Calu3 (cell line): ENCODE results near the gene BECN2. TPM values are rescaled to one million over a fixed set of nuclear protein-coding genes. Genes with fewer than 3 reads are reported as not detected.

Source experiments
- BruUV-seq: library from RNA; stranded (reverse); fragments of 400-500 nt; replicated peaks from 2 replicates; lab custom pipeline; 2021; lab: Mats Ljungman, UMichigan
- CTCF ChIA-PET: fragments of 300-600 bp; sonication (Branson Sonifier 250); formaldehyde crosslinking; loops from one replicate; lab custom pipeline; 2022; ENCODE audit warnings: antibody characterized with exemption; lab: Charles Lee
- DNase-seq: peaks from one replicate; pipeline ENCODE4 v3.0.0; 2022
- H3K27ac Mint-ChIP-seq: one replicate; pipeline ENCODE4 v1.8.0; 2022; ENCODE audit warnings: mixed read lengths; ENCODE audit not compliant: unreplicated experiment
- H3K27me3 Mint-ChIP-seq: one replicate; pipeline ENCODE4 v1.8.0; 2022; ENCODE audit warnings: mixed read lengths; ENCODE audit not compliant: unreplicated experiment
- H3K36me3 Mint-ChIP-seq: one replicate; pipeline ENCODE4 v1.8.0; 2022; ENCODE audit warnings: mild to moderate bottlenecking, moderate library complexity, mixed read lengths; ENCODE audit not compliant: insufficient read depth, unreplicated experiment
- H3K4me1 Mint-ChIP-seq: one replicate; pipeline ENCODE4 v1.8.0; 2022; ENCODE audit warnings: mild to moderate bottlenecking, low read depth, mixed read lengths; ENCODE audit not compliant: unreplicated experiment
- H3K4me3 Mint-ChIP-seq: one replicate; pipeline ENCODE4 v1.8.0; 2022; ENCODE audit warnings: mild to moderate bottlenecking, low read depth, moderate library complexity, mixed read lengths; ENCODE audit not compliant: unreplicated experiment
- H3K9me3 Mint-ChIP-seq: one replicate; pipeline ENCODE4 v1.8.0; 2022; ENCODE audit warnings: low read depth, mixed read lengths; ENCODE audit not compliant: unreplicated experiment
- intact Hi-C: fragments of 100-400 bp; cut with micrococcal nuclease; formaldehyde crosslinking; loops from one replicate; pipeline ENCODE4 v1.10.0; 2022; ENCODE audit not compliant: unreplicated experiment
- total RNA-seq: library from RNA; stranded (reverse); gene quantifications from 2 replicates; pipeline ENCODE4 v1.2.3, GENCODE V29; 2022
- TF ChIP-seq, protein P1 (sequence below): fragments of 200-600 bp; IDR thresholded peaks from one replicate; pipeline ENCODE4 v1.8.0; 2022; ENCODE audit warnings: antibody characterized with exemption; ENCODE audit not compliant: unreplicated experiment

Gene BECN2
- total RNA-seq, 1 experiment from 2014 or later = not detected

GRCh38 chr1:241934201-241934848 is 23.2 kb upstream of the BECN2 start:
- intact Hi-C loops = no loop called here
- TF ChIP-seq, protein P1, sequence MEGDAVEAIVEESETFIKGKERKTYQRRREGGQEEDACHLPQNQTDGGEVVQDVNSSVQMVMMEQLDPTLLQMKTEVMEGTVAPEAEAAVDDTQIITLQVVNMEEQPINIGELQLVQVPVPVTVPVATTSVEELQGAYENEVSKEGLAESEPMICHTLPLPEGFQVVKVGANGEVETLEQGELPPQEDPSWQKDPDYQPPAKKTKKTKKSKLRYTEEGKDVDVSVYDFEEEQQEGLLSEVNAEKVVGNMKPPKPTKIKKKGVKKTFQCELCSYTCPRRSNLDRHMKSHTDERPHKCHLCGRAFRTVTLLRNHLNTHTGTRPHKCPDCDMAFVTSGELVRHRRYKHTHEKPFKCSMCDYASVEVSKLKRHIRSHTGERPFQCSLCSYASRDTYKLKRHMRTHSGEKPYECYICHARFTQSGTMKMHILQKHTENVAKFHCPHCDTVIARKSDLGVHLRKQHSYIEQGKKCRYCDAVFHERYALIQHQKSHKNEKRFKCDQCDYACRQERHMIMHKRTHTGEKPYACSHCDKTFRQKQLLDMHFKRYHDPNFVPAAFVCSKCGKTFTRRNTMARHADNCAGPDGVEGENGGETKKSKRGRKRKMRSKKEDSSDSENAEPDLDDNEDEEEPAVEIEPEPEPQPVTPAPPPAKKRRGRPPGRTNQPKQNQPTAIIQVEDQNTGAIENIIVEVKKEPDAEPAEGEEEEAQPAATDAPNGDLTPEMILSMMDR = no peak
- DNase-seq = no peak
- Mint-ChIP-seq H3K27ac (no peak overlapping the region), H3K36me3 (no peaks in the 10 kb centered on the region), H3K4me1 (peaks cover 8% of the 10 kb centered on the region), H3K9me3 (no peaks in the 10 kb centered on the region), H3K27me3 (peaks cover 11% of the 10 kb centered on the region), H3K4me3 (no peak overlapping the region)
- no TSS peak for BruUV-seq
- CTCF ChIA-PET = no interaction called here

DNA sequence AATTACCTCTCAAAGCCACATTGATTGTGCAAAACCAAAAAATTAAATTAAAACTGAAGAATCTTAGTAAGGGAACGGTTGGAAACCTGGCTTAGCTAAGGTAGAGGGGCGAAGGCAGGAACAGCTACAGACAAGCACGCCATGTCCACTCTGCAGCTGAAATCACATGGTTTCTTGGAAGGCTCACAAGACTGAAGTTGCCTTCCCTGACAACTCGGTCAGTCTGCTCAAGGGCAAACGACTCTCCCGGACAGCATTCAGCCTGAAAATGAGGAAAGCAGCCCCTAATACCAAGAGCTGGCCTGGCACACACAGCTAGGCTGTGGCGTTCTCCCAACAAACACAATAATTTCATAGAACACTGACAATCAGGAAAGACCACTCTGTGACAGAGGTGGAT is 22.7 kb upstream of the BECN2 start:
- BruUV-seq = no TSS peak
- H3K9me3 Mint-ChIP-seq = no peaks in the 10 kb centered on the region
- peaks cover 8% of the 10 kb centered on the region for H3K4me1 Mint-ChIP-seq
- no peaks in the 10 kb centered on the region for H3K36me3 Mint-ChIP-seq
- no peak overlapping the region for H3K27ac Mint-ChIP-seq
- CTCF ChIA-PET = no interaction called here
- TF ChIP-seq, protein P1 = no peak
- no peak overlapping the region for H3K4me3 Mint-ChIP-seq
- H3K27me3 Mint-ChIP-seq = peaks cover 11% of the 10 kb centered on the region
- intact Hi-C loops = no loop called here
- no peak for DNase-seq

- H3K27ac Mint-ChIP-seq = no peak overlapping the region
- CTCF ChIA-PET = no interaction called here
- no peaks in the 10 kb centered on the region for H3K27me3 Mint-ChIP-seq
- intact Hi-C loops = no loop called here
- no peak overlapping the region for H3K4me3 Mint-ChIP-seq
- H3K36me3 Mint-ChIP-seq = peaks cover 1% of the 10 kb centered on the region
- H3K9me3 Mint-ChIP-seq = no peaks in the 10 kb centered on the region
- no peak for DNase-seq
- no TSS peak for BruUV-seq
- H3K4me1 Mint-ChIP-seq = no peaks in the 10 kb centered on the region
- TF ChIP-seq, protein P1 = no peak
Measured at GRCh38 chr1:241939798-241940197, 17.8 kb upstream of the BECN2 start.

- Mint-ChIP-seq H3K27me3 (no peaks in the 10 kb centered on the region), H3K9me3 (no peaks in the 10 kb centered on the region), H3K27ac (no peak overlapping the region), H3K4me1 (no peaks in the 10 kb centered on the region), H3K36me3 (peaks cover 7% of the 10 kb centered on the region), H3K4me3 (no peak overlapping the region)
- TF ChIP-seq, protein P1 = no peak
- BruUV-seq = no TSS peak
- CTCF ChIA-PET = interaction anchor here (1.1 kb wide), 1 partner anchor 20 kb away, joined by 3 read pairs; no protein-coding TSS in a partner anchor
- no peak for DNase-seq
- intact Hi-C loops = no loop called here
Measured at GRCh38 chr1:241942738-241943137, 14.8 kb upstream of the BECN2 start.
